ENCODE data around the gene HTR3B.

DNA sequence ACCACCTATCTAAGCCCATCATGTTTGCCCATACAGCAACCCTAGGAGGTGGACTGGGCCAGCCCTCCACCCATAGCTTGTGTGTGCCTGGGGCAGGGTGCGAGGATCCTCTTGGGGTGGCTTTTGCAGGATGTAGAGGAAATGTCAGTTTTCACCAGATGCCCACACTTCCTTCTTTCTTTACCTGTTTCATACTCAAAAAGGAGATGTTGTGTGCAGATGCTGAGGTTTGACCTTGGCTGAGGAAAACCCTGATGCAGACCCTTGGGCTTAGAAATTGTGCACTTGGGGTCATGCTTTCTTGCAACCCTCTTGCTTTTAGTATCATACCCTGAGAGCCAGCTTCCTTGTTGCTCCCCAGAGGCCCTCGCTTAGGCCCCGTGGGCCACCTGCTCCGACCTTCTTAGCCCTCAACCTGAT lies 72.5 kb downstream of the HTR3B start:
- TF ChIP-seq, protein P1, sequence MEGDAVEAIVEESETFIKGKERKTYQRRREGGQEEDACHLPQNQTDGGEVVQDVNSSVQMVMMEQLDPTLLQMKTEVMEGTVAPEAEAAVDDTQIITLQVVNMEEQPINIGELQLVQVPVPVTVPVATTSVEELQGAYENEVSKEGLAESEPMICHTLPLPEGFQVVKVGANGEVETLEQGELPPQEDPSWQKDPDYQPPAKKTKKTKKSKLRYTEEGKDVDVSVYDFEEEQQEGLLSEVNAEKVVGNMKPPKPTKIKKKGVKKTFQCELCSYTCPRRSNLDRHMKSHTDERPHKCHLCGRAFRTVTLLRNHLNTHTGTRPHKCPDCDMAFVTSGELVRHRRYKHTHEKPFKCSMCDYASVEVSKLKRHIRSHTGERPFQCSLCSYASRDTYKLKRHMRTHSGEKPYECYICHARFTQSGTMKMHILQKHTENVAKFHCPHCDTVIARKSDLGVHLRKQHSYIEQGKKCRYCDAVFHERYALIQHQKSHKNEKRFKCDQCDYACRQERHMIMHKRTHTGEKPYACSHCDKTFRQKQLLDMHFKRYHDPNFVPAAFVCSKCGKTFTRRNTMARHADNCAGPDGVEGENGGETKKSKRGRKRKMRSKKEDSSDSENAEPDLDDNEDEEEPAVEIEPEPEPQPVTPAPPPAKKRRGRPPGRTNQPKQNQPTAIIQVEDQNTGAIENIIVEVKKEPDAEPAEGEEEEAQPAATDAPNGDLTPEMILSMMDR (IDR thresholded peaks at IDR 0.05), result no peak
- no peak for TF ChIP-seq CHD4 (IDR thresholded peaks at IDR 0.05; ENCODE audit: borderline replicate concordance)
- TF ChIP-seq, protein P2, sequence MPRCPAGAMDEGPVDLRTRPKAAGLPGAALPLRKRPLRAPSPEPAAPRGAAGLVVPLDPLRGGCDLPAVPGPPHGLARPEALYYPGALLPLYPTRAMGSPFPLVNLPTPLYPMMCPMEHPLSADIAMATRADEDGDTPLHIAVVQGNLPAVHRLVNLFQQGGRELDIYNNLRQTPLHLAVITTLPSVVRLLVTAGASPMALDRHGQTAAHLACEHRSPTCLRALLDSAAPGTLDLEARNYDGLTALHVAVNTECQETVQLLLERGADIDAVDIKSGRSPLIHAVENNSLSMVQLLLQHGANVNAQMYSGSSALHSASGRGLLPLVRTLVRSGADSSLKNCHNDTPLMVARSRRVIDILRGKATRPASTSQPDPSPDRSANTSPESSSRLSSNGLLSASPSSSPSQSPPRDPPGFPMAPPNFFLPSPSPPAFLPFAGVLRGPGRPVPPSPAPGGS (IDR thresholded peaks at IDR 0.05), result no peak
- TF ChIP-seq PHF8 (IDR thresholded peaks at IDR 0.05; ENCODE audit: borderline replicate concordance, low read depth), result no peak
- TF ChIP-seq POLR2A (IDR thresholded peaks at IDR 0.05; ENCODE audit: low read length), result no peak
- no peak for TF ChIP-seq POLR2AphosphoS2 (conservative IDR thresholded peaks at IDR 0.05; ENCODE audit: low read length)
- no peak for TF ChIP-seq HOXA7 (CRISPR knock-in tag; IDR thresholded peaks at IDR 0.05)
- no peak for TF ChIP-seq JUN (IDR thresholded peaks at IDR 0.05)
